Anterior cingulate cortex (tissue), 58 donors: ENCODE measurements around the gene DTD1.
A peak's percentile ranks its signal among the peaks of the same experiment; 100 is the strongest.

Experiments used
- DNase-seq, 58 donors: peaks; one replicate each; lab custom pipeline; 2025; lab: John Stamatoyannopoulos, UW

DTD1 gene

GRCh38 chr20:18654448-18654773, 66.6 kb downstream of the DTD1 start:
- no peak for DNase-seq

- DNase-seq, result no peak
Measured at GRCh38 chr20:18657575-18657974, 69.7 kb downstream of the DTD1 start.

- DNase-seq, result no peak
Measured at GRCh38 chr20:18662279-18663040, 74.6 kb downstream of the DTD1 start.

GRCh38 chr20:18663932-18664331, 76.1 kb downstream of the DTD1 start:
- DNase-seq, result no peak

GRCh38 chr20:18665135-18665534, 77.3 kb downstream of the DTD1 start:
- DNase-seq, result no peak

- no peak for DNase-seq
Measured at GRCh38 chr20:18666803-18667415, 79.1 kb downstream of the DTD1 start.

GRCh38 chr20:18669241-18670019, 81.6 kb downstream of the DTD1 start:
- no peak for DNase-seq

- DNase-seq, result no peak
Measured at GRCh38 chr20:18671203-18671710, 83.4 kb downstream of the DTD1 start.

- DNase-seq, result no peak
Measured at GRCh38 chr20:18672834-18673233, 85.0 kb downstream of the DTD1 start.

GRCh38 chr20:18676396-18676795, 88.5 kb downstream of the DTD1 start:
- no peak for DNase-seq

- DNase-seq, result no peak
Measured at GRCh38 chr20:18677126-18677525, 89.3 kb downstream of the DTD1 start.

GRCh38 chr20:18678549-18679419, 90.9 kb downstream of the DTD1 start:
- peak in 14 of 58 donors; percentile 1 to 59 (median 20) for DNase-seq

- no peak for DNase-seq
Measured at GRCh38 chr20:18683839-18684238, 96.0 kb downstream of the DTD1 start.

GRCh38 chr20:18684775-18685174, 96.9 kb downstream of the DTD1 start:
- no peak for DNase-seq

GRCh38 chr20:18685406-18685805, 97.6 kb downstream of the DTD1 start:
- no peak for DNase-seq

- DNase-seq, result no peak
Measured at GRCh38 chr20:18686696-18687095, 98.8 kb downstream of the DTD1 start.

GRCh38 chr20:18688676-18689075, 100.8 kb downstream of the DTD1 start:
- DNase-seq, result no peak

- no peak for DNase-seq
Measured at GRCh38 chr20:18689557-18689956, 101.7 kb downstream of the DTD1 start.

GRCh38 chr20:18692447-18692846, 104.6 kb downstream of the DTD1 start:
- no peak for DNase-seq

- no peak for DNase-seq
Measured at GRCh38 chr20:18694071-18694470, 106.2 kb downstream of the DTD1 start.
